Pulmonary artery endothelial cell (primary cell): ENCODE data around the gene CKM. TPM values are rescaled to one million over a fixed set of nuclear protein-coding genes. Genes with fewer than 3 reads are reported as not detected.
"Not testable (repeated sequence)": the region's sequence is repeated elsewhere in the genome, so short reads cannot be mapped to it uniquely, and the experiment has no call there.

Experiments
- DNase-seq: peaks from one replicate; pipeline ENCODE4 v3.0.0-alpha.2; 2011; ENCODE audit warnings: low read depth, low spot score
- total RNA-seq: library from RNA; depleted of rRNA; stranded (reverse); fragments of >200 nt; gene quantifications from 2 replicates; pipeline ENCODE4 v1.2.3, GENCODE V29; 2014

CKM gene
- total RNA-seq, 1 donor from 2014 or later: not detected

DNA sequence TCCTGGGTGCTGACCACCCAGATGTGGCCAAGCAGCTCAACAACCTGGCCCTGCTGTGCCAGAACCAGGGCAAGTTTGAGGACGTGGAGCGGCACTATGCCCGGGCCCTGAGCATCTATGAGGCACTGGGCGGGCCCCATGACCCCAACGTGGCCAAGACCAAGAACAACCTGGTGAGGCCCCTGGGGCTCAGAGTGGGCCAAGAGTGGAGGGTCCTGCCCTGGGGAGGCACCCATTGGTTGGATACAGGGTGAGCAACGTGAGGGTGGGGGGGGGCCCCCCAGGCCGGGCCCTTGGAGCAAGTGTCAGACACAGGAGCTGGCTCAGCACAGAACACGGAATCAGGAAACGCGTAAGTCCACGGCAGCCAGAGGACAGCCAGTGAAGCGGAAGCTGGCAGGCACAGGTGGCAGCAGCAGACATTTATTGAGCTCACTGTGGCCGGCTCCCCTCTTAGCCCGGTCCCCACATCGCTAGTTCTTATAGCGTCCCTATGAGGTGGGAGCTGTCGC, 26.8 kb upstream of the CKM start:
- DNase-seq: no peak

DNA sequence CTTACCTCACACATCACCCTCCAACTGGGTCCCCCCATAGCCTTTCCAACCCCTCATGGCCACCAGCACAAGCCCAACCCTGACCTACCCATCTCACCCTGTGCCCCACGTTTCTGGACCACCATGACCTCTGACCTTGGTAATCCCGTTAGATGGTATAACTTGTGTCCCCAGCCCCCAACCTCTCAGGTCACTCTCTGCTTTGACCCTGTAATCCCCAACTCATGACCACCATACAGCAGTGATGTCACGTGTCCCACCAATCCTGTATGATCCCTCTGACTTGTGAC, 26.4 kb upstream of the CKM start:
- no peak for DNase-seq

DNA sequence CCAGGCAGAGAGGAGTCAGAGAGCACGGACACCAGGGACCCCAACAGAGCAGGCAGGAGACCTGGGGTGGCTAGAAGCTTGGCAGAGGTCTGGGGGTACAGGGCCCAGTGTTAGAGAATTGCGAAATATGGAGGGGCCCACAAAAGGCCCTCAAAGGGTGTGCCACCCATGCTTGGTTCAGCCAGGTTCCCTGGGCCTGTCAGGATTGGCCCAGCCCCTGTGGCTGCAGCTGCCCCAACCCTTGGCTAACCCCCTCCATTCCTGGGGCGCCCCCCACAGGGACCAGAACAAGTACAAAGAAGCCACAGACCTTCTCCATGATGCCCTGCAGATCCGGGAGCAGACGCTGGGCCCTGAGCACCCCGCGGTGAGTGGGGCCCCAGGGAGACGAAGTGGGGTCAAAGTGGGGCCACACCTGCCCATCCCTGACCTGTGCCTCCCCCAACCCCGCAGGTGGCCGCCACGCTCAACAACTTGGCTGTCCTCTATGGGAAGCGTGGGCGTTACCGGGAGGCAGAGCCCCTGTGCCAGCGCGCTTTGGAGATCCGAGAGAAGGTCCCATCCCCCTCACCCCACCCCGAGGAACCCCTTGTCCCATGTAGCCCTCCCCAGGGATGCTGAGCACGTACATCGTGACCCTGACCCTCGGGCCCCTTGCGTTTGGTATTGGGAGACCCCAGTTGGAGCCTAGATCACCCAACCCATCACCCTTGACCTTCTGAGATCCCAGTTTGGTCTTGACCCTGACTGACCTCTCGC, 25.9 kb upstream of the CKM start:
- DNase-seq: no peak

DNA sequence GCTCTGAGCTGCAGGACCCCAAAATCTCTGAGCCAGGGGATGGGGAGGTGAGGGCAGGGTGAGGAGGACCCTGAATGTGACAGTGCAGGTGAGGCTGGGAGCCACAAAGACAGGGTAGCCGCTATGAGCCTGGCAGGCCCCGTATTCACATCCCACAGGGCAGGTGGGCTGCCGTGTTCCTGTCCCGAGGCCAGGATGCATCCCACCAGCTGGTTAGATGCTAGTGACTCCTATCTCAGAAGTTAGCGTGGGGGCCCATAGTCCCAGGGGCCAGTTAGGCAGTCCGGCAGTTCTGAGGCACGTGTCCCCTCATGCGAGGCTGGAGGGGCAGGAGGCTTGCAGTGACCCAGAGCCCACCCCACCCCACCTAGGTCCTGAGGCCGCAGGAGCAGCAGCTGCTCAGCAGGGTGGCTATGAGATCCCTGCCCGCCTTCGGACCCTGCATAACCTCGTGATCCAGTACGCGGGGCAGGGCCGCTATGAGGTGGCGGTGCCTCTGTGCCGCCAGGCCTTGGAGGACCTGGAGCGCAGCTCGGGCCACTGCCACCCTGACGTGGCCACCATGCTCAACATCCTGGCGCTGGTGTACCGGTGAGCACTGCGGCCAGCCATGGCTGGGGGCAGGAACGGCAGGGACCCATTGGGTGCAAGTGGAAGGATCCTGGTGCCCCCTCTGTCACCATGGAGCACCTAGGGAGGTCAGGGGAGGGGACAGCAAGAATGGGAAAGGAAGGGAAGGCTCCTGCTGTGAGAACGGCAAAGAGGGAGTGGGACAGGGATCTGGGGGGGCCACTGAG, 25.1 kb upstream of the CKM start:
- no peak for DNase-seq

DNA sequence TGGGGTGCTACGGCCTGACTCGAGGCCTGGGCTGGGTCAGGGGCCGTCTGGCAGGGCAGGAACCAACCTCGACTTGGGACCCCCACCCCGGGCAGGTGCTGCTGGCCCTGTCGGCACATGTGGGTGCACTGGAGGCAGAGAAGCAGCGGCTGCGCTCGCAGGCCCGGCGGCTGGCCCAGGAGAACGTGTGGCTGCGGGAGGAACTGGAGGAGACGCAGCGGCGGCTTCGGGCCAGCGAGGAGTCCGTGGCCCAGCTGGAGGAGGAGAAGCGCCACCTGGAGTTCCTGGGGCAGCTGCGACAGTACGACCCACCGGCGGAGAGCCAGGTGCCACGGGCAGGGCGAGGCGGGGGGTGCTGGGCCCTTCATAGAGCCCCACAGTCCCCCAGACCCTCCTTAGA, 23.8 kb upstream of the CKM start:
- no peak for DNase-seq

DNA sequence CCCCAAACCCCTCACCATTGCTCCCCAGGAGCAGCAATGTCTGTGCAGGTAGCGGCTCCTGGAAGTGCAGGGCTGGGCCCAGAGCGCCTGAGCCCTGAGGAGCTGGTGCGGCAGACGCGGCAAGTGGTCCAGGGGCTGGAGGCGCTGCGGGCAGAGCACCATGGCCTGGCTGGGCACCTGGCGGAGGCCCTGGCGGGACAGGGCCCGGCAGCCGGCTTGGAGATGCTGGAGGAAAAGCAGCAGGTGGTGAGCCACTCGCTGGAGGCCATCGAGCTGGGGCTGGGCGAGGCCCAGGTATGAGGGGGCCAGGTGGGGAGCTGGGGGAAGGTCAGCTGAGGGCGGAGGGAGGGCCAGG, 22.8 kb upstream of the CKM start:
- no peak for DNase-seq

DNA sequence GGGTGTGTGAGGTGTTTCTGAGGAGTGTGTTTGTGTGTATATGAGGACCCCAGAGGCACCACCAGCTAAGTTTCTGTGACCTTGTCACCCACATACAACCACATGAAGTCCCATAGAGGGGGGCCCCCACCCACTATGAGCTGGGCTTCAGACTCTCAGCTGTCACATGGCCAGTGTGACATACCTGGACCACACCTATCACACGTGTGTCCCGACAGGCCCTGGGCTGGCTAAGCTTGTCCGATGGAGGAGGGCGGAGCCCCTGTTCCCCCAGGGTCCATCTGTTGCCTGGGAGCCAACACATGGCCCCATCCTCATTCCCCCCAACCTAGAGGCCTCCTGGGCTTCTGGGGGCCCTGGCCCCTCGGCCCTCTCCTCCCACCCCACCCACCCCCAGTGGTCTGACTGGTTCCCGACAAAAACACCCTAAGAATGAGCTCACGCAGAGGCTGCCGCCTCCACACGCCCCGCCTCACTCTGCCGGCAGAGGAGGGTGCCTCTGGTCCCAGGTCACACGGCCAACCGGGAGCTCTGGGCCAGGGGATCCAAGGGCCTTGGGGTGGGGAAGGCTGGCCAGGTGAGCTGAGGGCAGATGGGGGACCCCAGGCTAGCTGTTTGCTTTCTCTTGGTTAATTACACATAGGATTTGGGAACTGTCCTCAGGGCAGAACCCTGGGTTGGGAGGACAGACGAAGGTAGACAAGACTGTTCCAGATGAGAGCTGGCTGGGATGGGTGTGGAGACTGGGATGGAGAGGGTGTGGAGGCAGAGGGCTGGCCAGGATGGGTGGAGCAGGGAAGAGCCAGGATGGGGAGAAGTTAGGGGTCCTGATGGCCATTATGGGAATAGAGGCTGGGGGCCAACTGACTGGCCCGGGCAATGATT, 22.2 kb upstream of the CKM start:
- no peak for DNase-seq

DNA sequence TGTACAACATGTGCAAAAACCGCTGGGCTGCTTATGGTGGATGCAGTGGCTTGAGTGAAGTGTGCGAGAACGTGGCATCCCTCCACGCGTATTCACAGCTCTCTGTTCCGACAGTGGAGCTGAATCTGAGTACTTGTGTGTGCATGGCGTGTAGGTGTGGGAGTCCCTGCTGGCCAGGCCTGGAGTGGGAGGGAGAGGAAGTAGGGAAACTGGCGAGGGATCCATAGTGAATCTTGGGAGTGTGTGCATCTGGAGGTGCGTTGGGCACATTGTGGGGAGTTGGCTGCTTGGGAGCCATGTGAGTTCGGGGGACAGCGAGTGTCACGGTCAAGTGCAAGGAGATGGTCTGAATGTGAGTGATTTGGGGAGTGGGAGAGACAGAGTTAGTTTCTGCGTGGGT, 20.2 kb upstream of the CKM start:
- DNase-seq: no peak

DNA sequence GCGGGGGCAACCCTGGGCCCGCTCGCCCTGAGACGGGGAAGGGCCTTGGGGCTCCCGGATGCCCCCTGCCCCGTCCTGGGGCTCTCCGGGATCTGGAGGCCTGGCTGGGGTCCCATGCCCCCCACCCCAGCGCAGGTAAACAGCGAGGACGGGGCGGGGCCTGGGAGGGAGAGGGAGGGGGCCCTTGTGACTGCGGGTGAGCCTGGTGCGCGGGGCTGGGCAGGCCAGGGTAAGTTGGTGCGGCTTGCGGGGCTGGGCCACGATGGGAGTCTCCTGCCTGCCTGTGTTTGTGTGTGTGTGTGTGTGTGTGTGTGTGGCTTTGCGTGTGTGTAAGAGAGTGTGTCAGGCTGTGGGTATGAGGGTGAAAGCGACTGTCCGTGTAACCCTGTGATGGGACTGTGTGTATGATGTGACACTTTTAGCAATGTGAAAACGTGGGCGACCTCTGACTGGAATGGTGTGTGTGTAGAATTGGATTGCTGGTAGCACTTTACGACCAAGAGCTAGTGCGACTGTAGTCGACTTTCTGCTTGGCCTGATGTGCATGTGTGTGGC, 18.3 kb upstream of the CKM start:
- DNase-seq: no peak

DNA sequence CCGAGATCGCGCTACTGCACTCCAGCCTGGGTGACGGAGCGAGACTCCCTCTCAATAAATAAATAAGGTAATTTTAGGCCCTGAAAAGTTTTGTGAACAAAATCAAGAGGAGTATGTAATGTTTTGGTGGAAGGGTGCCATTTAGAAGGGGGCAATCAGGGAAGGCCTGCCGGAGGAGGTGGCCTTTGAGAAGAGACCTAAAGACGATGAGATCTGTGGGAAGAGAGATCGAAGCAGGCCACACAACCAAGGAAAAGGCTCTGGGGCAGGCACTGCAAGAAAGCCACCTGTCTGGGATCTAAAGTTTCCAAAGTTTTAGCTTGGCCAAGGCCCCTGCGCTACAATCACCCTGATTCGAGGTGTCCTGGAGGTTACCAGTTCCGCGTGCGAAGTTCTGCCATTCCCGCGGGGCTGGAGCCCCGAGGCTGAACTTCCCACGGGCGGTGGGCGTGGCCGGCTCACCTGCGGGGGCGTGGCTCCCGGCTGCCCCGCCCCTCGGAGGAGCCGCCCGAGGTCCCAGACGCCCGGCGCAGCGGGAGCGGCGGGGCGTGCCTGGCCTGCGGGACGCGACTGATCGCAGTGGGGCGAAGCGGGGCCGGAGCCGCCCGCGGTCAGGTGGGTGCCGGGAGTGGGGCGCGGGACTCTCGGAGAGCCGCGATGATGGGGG, 17.7 kb upstream of the CKM start, which contains the start of gene KLC3:
Gene KLC3 (plus strand): TSS at position 519 of the 667 bp plus-strand sequence. CDS start 4,792 bp downstream, outside the sequence.
- DNase-seq: no peak

DNA sequence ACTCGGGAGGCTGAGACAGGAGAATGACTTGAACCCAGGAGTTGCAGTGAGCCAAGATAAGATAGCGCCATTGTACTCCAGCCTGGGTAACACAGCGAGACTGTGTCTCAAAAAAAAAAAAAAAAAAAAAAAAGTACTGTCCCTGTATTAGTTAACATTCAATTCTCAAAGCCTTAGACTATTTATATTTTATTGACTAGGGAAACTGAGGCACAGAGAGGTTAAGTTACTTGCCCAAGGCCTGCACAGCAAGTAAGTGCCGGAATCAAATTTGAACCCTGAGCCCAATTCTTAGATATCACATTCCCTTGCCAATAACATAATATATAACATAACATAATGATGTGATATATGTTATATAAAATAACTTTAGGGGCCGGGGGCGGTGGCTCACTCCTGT, 17.0 kb upstream of the CKM start:
- no peak for DNase-seq

DNA sequence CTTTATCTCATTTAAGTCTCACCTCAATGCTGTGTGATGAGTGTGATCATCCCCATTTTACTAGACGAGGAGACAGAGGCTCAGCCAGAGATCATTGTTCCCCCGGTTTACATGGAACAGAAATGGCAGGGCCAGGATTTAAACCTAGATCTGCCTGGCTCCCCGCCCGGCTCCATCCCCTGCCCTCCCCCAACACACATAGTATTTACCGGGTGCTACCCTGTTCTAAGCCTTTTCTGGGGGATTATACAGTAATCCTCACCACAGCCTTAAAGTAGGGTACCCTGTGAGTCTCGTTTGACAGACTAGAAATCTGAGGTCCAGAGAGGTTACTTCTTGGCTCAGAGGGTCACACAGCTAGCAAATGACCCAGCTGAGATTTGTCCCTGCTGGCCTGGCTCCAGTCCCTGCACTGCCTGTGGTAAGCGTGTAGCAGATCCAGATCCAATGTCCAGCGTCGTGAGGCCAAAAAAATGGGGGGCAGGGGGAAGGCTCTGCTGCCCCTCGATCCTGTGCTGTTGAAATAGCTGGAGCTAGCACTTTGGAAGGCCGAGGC, 14.1 kb upstream of the CKM start:
- DNase-seq: no peak

DNA sequence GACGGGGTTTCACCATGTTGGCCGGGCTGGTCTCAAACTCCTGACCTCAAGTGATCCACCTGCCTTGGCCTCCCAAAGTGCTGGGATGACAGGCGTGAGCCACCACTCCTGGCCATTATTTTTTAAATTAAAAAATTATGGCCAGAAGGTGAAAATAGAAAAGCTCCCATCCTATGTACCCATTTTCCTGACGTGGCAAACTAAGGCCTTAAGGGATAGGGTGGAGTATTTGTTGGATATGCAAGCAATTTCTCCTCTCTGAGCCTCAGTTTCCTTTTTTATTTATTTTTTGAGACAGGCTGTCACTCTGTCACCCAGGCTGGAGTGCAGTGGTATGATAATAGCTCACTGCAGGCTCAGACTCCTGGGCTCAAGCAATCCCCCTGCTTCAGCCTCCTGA, 12.2 kb upstream of the CKM start:
- DNase-seq: not testable (repeated sequence)

DNA sequence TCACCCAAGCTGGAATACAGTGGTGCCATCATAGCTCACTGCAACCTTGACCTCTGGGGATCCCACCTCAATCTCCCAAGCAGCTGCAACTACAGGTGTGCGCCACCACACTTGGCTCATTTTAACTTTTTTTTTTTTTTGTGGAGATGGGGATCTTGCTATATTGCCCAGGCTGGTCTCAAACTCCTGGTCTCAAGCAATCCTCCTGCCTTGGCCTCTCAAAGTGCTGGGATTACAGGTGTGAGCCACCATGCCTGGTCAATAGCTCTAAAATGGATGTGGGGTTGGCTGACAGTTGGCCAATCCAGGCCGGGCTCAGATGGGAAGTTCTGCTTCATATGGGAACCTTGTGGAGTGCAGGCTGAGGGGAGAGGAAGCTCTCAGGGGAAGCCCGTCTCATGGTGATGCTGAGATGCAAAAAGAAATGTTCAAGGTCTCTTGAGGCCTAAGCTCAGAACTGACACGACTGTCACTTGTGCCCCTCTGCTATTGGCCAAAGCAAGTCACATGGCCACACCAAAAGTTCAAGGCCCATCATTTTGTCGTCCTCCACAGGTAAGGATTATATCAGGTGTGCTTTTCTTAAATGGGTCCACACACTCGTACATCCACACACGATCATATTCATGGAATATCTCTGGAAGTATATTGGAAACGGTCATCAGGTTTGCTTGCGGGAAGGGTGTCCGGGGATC, 11.1 kb upstream of the CKM start:
- no peak for DNase-seq

DNA sequence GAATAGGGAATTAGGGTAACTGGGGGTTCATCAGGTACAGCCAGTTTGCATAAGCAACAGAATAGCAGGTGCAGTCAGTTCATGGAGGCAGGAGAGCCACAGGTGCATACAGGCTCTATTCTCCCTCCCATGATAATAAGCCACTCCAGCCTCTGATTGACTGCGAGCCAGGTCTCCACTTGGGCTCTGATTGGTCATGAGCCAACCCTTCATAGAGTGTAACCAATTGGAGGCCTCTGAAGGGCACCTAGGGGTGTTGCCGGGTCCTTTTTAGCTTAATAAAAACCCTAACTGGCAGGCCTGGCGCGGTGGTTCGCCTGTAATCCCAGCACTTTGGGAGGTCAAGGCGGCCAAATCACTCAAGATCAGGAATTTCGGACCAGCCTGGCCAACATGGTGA, 8.7 kb upstream of the CKM start:
- DNase-seq: no peak

DNA sequence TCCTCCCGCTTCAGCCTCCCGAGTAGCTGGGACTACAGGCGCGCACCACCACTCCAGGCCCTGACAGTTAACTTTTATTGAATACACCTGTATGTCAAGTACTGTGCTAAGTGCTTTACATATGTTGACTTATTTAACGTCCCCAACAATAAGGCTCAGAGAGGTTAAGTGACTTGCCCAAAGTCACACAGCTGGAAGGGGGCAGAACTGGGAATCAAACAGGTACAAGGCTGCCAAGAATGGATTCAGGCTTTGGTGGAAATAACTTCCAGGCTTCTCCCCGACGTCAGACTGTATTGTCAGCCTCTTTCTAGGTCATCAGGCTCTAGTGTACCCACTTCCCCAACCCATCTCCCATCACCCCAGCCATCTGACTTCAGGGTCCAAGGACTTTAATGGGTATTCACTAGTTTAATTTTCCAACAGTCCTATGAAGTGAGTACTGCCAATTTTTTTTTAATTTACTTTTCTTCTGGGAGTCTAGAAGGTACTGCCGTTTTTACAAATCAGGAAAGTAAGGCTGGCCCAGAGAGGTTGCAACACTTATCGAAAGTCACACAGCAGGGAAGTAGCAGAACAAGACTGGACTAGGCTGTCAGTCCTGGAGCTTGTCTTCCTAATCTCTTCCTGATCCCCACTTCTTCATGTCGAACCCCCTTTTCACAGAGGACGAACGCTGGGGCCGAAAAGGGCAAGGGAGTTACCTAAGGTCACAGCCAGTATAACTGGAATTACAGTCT, 4.9 kb upstream of the CKM start:
- DNase-seq: no peak

DNA sequence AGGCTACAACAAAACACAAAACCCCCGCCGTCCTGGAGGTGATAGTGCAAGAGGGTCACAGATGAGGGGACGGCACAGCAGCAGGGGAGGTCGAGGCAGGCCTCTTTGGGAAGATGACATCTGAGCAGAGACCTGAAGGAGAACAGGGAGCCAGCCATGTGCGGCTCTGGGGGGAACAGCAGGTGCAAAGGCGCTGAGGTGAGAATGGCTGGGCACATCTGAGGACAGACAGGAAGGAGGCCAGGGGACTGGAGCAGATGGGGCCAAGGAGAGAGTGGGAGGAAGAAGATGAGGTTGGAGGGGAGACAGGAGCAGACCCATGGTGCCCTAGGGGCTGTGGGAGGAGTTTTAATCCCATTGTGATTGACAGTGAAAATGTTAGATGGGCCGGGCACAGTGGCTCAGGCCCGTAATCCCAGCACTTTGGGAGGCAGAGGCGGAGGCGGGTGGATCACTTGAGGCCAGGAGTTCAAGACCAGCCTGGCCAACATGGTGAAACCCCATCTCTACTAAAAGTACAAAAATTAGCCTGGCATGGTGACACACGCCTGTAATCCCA, 1.8 kb upstream of the CKM start:
- DNase-seq: no peak

DNA sequence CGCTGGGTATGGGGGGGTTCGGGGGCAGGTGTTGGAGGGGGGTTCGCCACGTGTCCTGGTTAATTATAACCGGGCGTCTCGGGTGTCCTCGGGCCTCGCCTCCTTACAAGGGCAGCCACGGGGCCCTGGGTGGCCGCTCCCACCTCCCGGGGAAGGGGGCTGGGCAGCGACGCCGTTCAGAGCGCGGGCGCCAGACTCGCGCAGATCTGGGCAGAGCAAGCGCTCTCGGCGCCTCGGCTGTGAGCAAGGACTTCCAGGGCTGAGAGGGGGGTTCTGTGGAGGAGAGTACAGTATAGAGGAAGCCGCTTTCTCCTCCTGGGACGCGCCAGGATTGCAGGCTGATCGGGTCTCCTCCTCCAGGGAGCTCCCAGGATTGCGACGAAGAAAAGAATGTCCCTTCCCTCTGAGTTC, 1.0 kb upstream of the CKM start:
- no peak for DNase-seq

DNA sequence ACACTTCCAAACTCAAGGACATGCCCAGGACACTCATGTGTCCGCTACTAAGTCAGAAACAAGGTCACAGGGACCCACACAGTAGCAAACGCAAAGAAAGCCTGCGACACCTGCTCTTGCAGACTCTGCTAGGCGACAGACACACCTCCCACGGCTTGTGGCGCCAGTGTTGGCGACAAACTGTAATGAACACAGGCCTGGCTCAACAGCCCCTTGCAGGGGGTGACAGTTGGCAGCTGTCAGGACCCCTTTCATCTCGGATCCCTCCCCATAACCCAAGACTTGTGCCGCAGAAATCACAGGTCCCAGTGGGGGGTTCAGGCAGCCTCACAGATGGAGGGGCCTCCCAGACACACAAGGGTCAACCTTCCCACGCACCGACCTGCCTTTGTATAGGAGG, 364 bp downstream of the CKM start:
- no peak for DNase-seq
